Adrenal gland (tissue), 12 donors: ENCODE measurements around the gene TBRG4. TPM values are rescaled to one million over a fixed set of nuclear protein-coding genes. Genes with fewer than 3 reads are reported as not detected.

Experiments used
- DNase-seq, 7 donors: peaks; one replicate each; pipeline ENCODE4 v3.0.0-alpha.2; 2019 to 2020
- H3K27ac ChIP-seq, 5 donors: fragments of 200-600 bp; sonication (generic) in 4 of 5; 1 replicate in 3 of 5; 2 replicates in 2 of 5; pipeline versions ENCODE4 v1.5.1 to v1.8.0; 2016 to 2020; ENCODE audit warnings: mild to moderate bottlenecking in 1 of 5
- H3K27me3 ChIP-seq: fragments of 200-600 bp; 2 replicates; pipeline ENCODE4 v1.8.0; 2021
- H3K36me3 ChIP-seq, 2 donors: fragments of 200-600 bp; replicated peaks in 1 of 2; 1 replicate in 1 of 2; 2 replicates in 1 of 2; pipeline versions ENCODE4 v1.5.1 to v1.8.0; 2018 to 2022
- H3K4me1 ChIP-seq, 2 donors: fragments of 200-600 bp; replicated peaks in 1 of 2; 1 replicate in 1 of 2; 2 replicates in 1 of 2; pipeline versions ENCODE4 v1.5.1 to v1.8.0; 2018 to 2021
- H3K4me3 ChIP-seq, 4 donors: fragments of 200-600 bp; sonication (generic) in 3 of 4; one replicate each; pipeline ENCODE4 v1.5.1; 2016 to 2018
- H3K9me3 ChIP-seq, 3 donors: fragments of 200-600 bp; sonication (generic) in 1 of 3; replicated peaks in 1 of 3; 1 replicate in 2 of 3; 2 replicates in 1 of 3; pipeline versions ENCODE4 v1.5.1 to v1.8.0; 2016 to 2021
- POLR2A ChIP-seq, 2 donors: fragments of 450-650 bp; IDR thresholded peaks; one replicate each; pipeline ENCODE4 v1.6.1; 2017; ENCODE audit warnings: antibody characterized with exemption in 2 of 2, mild to moderate bottlenecking in 2 of 2, moderate library complexity in 1 of 2
- WGBS, 4 donors: extraction: QIAGEN DNeasy Blood & Tissue Kit in 2 of 4; methylation state at CpG; one replicate each; pipeline versions ENCODE4 v1.1.5 to v1.1.7; 2013 to 2017; 5-methylcytosine and 5-hydroxymethylcytosine counted together
- intact Hi-C, 2 donors: fragments of 100-400 bp; cut with DNase I; formaldehyde crosslinking; loops; one replicate each; pipeline versions ENCODE4 v1.14.1 to v1.15.0; 2022 to 2023
- polyA plus RNA-seq, 3 donors: library from polyadenylated mRNA; stranded (reverse); fragments of 200-250 nt in 2 of 3; fragments of 350-450 nt in 1 of 3; fragmentation: Illumina TruSeq in 1 of 3; extraction: RNeasy Lipid Tissue Mini Kit (QIAGEN cat#74804) in 1 of 3; gene quantifications; one replicate each; pipeline ENCODE4 v1.2.3, GENCODE V29; 2013 to 2014
- total RNA-seq, 9 donors: library from RNA; depleted of rRNA in 4 of 9; stranded (reverse); fragments of >200 nt in 4 of 9; fragments of 120-200 nt in 1 of 9; fragmentation: NEBNext Ultra II Directional in 1 of 9; extraction: Animal tissue kit (Norgen Biotek cat#: 25700) in 1 of 9; gene quantifications; one replicate each; pipeline versions ENCODE4 v1.1.0 to v1.2.4, GENCODE V29; 2013 to 2023
- TF ChIP-seq, protein P1 (sequence below), 6 experiments: fragments of 450-650 bp in 4 of 6; fragments of 200-600 bp in 2 of 6; sonication (generic) in 1 of 6; IDR thresholded peaks; 1 replicate in 5 of 6; 2 replicates in 1 of 6; pipeline versions ENCODE4 v1.5.1 to v1.8.0; 2016 to 2021; ENCODE audit warnings: antibody characterized with exemption in 6 of 6, mild to moderate bottlenecking in 2 of 6, moderate library complexity in 1 of 6
- donor health status: healthy with polysubstance abuse.
- donor health status: Bipolar disorder and iron deficiency.
- donor health status: DM: yes; HTN: yes; CAD: no.
- donor health status: DM: no; HTN: no; CAD: no.
- donor health status: DM: no; HTN: no; CAD: no.
- donor health status: DM: yes; HTN: yes; CAD: no.

The TBRG4 gene
- total and polyA plus RNA-seq, 12 donors: 41.4 to 85.8 (median 58.0) TPM

DNA sequence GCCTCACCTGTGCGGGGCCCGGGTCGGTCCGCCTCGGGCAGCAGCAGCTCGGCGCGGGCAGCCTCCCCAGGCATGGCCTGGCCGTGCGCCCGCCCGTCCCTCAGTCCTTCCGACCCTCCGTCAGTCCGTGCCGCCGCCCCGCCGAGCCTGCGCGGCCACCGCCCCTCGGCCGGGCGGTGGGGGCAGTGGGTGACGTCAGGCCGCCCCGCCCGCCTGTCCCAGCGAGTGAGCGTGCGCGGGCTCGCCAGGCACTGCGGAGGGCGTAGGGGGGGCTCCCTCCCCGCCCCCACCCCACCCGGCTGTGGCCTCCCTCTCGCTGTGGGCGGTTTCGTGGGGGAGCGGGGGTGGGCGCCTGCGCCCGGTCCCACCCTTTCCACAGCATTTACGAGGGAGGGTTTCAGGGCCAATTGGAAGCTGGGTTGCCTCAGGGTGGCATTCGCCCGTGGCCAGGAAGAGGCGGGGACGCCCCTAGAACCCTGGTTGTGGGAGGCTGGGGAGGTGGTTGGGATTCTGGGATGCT, 22.6 kb downstream of the TBRG4 start, which contains the start of gene NACAD:
TSS of gene NACAD (minus strand) at position 149 of the 520 bp plus-strand sequence. CDS start at position 74, 75 bp downstream.
- Histone ChIP-seq H3K9me3 (no peaks in the 10 kb centered on the region), H3K4me3 (peak within 1 kb of the TSS in 2 of 4 donors; percentile 12 to 69), H3K4me1 (peaks cover 0 to 8% of the 10 kb centered on the region in 2 donors), H3K36me3 (no peaks in the 10 kb centered on the region), H3K27ac (peak within 1 kb of the TSS in 2 of 5 donors; percentile 14 to 71), H3K27me3 (no peaks in the 10 kb centered on the region)
- intact Hi-C loops: no loop called here
- TF ChIP-seq POLR2A (IDR thresholded peaks at IDR 0.05): no peak
- TF ChIP-seq, protein P1, sequence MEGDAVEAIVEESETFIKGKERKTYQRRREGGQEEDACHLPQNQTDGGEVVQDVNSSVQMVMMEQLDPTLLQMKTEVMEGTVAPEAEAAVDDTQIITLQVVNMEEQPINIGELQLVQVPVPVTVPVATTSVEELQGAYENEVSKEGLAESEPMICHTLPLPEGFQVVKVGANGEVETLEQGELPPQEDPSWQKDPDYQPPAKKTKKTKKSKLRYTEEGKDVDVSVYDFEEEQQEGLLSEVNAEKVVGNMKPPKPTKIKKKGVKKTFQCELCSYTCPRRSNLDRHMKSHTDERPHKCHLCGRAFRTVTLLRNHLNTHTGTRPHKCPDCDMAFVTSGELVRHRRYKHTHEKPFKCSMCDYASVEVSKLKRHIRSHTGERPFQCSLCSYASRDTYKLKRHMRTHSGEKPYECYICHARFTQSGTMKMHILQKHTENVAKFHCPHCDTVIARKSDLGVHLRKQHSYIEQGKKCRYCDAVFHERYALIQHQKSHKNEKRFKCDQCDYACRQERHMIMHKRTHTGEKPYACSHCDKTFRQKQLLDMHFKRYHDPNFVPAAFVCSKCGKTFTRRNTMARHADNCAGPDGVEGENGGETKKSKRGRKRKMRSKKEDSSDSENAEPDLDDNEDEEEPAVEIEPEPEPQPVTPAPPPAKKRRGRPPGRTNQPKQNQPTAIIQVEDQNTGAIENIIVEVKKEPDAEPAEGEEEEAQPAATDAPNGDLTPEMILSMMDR (IDR thresholded peaks at IDR 0.05): no peak
- peak in 3 of 7 donors; percentile 15 to 58 (median 25) for DNase-seq
- 1 to 3% (median 1%) methylated on average over 22 to 50 of the region's 50 CpGs; no CpG with 5 or more reads in 1 of the 4 donors for WGBS, 4 donors

DNA sequence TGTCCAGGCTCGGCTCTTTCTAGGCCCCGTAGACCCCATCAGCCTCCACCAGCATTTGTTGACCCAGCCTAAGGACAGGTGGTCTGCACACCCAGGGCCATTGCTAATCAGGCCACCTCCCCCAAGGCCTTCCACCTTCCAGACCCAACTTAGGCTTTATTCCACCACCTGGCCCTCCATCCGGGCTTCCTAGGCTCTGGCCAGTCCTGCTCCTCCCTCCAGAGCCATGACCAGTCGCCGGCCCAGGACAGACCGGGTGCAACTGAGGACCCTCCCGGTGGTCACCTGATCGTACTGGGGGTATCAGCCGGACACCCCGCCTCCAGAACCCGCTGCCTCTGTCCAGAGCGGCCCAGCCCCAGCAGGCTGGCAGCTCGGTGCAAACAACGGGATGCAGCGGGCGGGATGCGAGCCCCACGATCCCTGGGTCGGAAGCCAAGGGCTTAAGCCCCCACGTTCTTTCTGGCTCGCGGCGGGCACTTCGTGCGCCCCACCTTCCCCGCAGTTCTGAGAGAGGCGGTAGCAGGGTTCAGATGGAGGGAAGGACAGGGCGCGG, 23.3 kb downstream of the TBRG4 start:
- Histone ChIP-seq H3K27me3 (no peaks in the 10 kb centered on the region), H3K4me1 (peaks cover 0 to 8% of the 10 kb centered on the region in 2 donors), H3K9me3 (no peaks in the 10 kb centered on the region), H3K27ac (peak overlapping the region in 2 of 5 donors; percentile 14 to 71), H3K4me3 (peak overlapping the region in 2 of 4 donors; percentile 12 to 69), H3K36me3 (no peaks in the 10 kb centered on the region)
- DNase-seq: no peak
- intact Hi-C loops: no loop called here
- WGBS, 4 donors: 49 to 59% (median 57%) methylated on average over 19 to 29 of the region's 29 CpGs
- TF ChIP-seq, protein P1 (IDR thresholded peaks at IDR 0.05): no peak
- no peak for TF ChIP-seq POLR2A (IDR thresholded peaks at IDR 0.05)

DNA sequence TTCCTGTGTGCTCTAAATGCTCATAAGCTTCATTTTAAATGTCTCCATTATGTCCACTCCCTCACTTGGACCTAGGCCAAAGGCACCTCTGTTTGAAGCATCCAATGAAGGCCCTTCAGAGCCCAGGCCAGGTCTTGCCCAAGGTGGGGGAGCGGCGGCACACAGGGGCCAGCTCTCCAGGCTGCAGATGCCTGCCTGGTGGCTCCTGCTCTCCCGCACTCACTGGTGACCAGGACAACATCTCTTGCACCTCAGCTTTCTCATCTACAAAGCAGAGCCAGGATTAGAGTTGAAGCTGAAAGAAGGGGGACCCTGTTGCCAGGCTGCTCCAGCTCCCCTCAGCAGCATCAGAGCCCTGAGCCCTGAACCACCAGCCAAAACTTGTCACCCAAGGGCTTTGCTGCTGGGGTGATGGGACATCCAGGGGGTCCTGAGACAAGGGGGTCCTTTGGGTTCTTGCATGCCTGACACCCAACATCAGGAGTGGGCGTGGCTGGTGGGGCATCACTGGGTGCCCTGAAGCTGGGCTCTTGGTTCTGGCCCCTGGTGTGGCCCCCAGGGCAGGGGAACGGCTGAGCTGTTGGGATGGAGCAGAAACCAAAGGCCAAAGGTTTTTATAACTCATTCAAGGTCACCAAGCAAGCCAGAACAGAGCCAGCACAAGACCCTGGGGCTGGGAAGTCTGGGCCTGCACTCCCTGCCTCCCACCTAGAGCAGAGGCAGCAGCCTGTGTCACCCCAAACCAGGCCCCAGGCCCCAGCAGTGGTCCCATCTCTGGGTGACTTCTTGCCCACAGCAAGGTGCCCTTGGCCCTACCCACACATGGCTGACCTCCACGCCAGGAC, 24.0 kb downstream of the TBRG4 start:
- Histone ChIP-seq H3K4me1 (peaks cover 0 to 12% of the 10 kb centered on the region in 2 donors), H3K4me3 (no peak overlapping the region), H3K27me3 (no peaks in the 10 kb centered on the region), H3K36me3 (no peaks in the 10 kb centered on the region), H3K27ac (peak overlapping the region in 1 of 5 donors; percentile 71), H3K9me3 (no peaks in the 10 kb centered on the region)
- DNase-seq: no peak
- 80 to 90% (median 85%) methylated on average over 2 to 6 of the region's 6 CpGs for WGBS, 4 donors
- TF ChIP-seq, protein P1 (IDR thresholded peaks at IDR 0.05): no peak
- no peak for TF ChIP-seq POLR2A (IDR thresholded peaks at IDR 0.05)
- intact Hi-C loops: no loop called here
